ENCODE measurements around the gene RWDD2A.

Gene RWDD2A

DNA sequence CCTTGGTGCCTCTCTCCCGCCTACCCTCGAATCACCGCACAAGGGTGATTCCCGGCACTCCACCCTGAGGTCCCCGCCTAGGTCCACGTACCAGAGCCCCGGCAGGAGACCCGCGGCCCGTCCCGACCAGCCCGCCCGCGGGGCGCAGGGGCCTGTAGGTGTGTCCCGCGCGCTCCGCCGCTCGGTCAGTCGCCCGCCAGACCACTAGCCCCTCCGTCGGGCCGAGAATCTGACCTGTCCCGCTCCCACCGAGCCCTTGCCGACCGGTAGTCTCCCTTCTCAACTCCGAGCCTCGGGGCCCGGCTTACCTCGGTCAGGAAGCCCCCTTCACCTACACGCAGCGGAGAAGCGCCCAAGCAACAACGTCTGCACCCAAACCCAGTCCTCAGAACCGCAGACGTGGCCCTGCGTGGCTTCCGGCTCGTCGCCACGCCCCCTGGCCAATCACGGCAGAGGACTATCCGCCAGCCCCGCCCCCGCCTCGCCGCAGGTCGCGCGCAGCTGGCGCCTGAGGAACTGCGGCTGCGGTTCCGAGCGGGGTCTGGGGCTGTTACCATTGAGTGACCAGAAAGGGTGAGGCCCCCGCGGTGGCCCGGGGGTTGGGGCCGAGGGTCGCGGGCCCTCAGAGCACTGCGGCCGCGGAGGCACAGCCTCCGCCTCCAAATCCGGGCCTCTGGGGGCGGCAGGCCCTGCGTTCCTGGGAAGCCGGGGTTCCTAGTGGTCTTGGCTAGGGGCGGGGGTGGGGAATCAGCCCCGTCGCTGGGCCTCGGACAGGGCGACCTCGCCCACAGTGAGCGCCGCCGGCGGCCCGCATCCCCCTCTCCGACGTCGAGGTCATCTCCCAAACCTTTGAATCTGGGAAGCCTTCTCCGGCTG lies at the start of gene RWDD2A, which contains the start of gene PGM3:
TSS of gene RWDD2A (plus strand) at position 487 of the 876 bp plus-strand sequence. CDS start 1,095 bp downstream, outside the sequence.
TSS of gene PGM3 (minus strand) at position 395 of the 876 bp plus-strand sequence. CDS start 2,253 bp downstream, outside the sequence.
- POLR2A ChIA-PET, result interaction anchor here (0.7 to 1.0 kb wide), 2 partner anchors 10 to 126 kb away, joined by 4 read pairs; no protein-coding TSS in a partner anchor
- CTCF ChIA-PET, result interaction anchor here (0.6 to 1.8 kb wide), 5 partner anchors 17 to 320 kb away, joined by 3 to 7 read pairs (median 4); partner anchors contain the start of gene UBE3D
- TF ChIP-seq CTCF (IDR thresholded peaks at IDR 0.05; ENCODE audit: insufficient read depth, low read length, missing control alignments), result no peak

DNA sequence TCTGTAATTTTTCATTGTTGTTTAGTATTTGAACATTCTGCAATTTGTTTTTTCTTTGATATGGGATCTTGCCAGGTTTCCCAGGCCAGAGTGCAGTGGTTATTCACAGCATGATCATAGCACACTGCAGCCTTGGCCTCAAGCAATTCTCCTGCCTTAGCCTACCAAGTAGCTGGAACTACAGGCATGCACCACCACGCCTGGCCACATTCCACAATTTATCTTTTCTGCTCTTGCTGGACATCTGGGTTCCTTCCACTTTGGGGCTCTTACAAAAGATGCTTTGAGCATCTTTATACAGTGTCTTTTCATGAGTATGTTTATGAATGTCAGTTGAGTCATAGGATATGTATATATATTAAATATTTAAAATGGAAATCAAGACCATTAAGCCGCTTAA lies 42.0 kb upstream of the RWDD2A start:
- no peak overlapping the region for H3K4me3 ChIP-seq (ENCODE audit: low read depth, low read length)
- no peak for TF ChIP-seq CTCF (IDR thresholded peaks at IDR 0.05; ENCODE audit: insufficient read depth, low read length, missing control alignments)
- CTCF ChIA-PET, result no interaction called here
- no peak for DNase-seq (ENCODE audit: low read depth, low spot score)
- POLR2A ChIA-PET, result interaction anchor here (0.7 kb wide), 1 partner anchor 40 kb away, joined by 3 read pairs; no protein-coding TSS in a partner anchor

More for the DNA sequence above, at the start of gene RWDD2A, which contains the start of gene PGM3:
- peak within 1 kb of the TSS; percentile 91 for H3K4me3 ChIP-seq (ENCODE audit: low read depth, low read length)
- no peak for DNase-seq (ENCODE audit: low read depth, low spot score)

GRCh38 chr6:83152913-83153312 lies 40.2 kb upstream of the RWDD2A start:
- ChIA-PET CTCF (no interaction called here), POLR2A (no interaction called here)

DNA sequence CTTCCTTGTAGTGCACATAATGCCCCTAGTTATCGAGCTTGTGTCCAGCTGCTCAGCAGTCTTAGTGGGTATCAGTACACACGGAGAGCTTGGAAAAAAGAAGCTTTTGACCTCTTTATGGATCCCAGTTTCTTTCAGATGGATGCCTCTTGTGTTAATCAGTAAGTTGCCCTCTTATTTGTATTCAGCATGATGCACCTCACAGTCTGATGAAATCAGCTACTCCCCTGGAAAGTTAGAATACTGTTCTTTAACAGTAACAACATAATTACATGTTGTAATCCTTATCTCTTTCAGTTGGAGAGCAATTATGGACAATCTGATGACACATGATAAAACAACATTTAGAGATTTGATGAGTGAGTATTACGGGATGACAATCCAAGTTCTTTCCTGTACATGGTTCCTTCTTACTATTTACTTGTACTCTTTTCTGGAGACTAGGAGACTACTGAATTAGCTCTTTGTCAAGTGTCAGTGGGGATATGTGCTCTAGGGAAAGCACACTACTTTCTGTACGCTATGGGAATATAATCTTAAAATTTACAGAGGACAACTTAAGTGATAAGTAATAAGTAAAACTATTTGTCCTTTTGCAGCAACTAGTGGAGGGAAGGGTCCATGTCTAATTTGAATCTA lies 39.2 kb upstream of the RWDD2A start:
- no peak for DNase-seq (ENCODE audit: low read depth, low spot score)
- ChIA-PET POLR2A (no interaction called here), CTCF (interaction anchor here (5.5 kb wide), 1 partner anchor 88 kb away, joined by 26 read pairs; the partner anchor contains the start of genes DOP1A and UBE3D)
- TF ChIP-seq CTCF (IDR thresholded peaks at IDR 0.05; ENCODE audit: insufficient read depth, low read length, missing control alignments), result no peak
- no peak overlapping the region for H3K4me3 ChIP-seq (ENCODE audit: low read depth, low read length)

More at GRCh38 chr6:83152913-83153312, 40.2 kb upstream of the RWDD2A start:
- no peak for DNase-seq (ENCODE audit: low read depth, low spot score)
- no peak overlapping the region for H3K4me3 ChIP-seq (ENCODE audit: low read depth, low read length)
- TF ChIP-seq CTCF (IDR thresholded peaks at IDR 0.05; ENCODE audit: insufficient read depth, low read length, missing control alignments), result no peak

- POLR2A ChIA-PET, result no interaction called here
- no peak for TF ChIP-seq CTCF (IDR thresholded peaks at IDR 0.05; ENCODE audit: insufficient read depth, low read length, missing control alignments)
- no peak overlapping the region for H3K4me3 ChIP-seq (ENCODE audit: low read depth, low read length)
- CTCF ChIA-PET, result interaction anchor here (5.5 kb wide), 1 partner anchor 89 kb away, joined by 26 read pairs; the partner anchor contains the start of genes DOP1A and UBE3D
- DNase-seq (ENCODE audit: low read depth, low spot score), result no peak
Observed at GRCh38 chr6:83155794-83156193, 37.4 kb upstream of the RWDD2A start.
